ENCODE data around the gene LY6G6C.

Gene LY6G6C

DNA sequence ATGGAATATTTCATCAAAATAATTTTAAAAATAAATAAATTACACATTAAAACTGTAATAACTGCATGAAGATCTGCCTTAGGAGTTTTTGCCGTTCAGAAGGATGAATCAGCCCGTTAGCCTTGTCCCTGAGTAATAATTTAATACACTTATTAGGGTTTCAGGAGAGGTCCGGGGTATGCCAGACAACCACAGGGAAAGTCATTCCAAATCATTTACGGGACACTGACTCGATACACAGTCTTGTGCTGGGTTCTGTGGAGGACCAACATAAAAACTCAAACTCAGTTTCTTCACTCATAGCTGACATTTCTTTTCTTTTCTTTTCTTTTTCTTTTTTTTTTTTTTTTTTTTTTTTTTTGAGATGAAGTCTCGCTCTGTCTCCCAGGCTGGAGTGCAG lies 15.6 kb downstream of the LY6G6C start:
- DNase-seq (ENCODE audit: low read depth), result no peak

DNA sequence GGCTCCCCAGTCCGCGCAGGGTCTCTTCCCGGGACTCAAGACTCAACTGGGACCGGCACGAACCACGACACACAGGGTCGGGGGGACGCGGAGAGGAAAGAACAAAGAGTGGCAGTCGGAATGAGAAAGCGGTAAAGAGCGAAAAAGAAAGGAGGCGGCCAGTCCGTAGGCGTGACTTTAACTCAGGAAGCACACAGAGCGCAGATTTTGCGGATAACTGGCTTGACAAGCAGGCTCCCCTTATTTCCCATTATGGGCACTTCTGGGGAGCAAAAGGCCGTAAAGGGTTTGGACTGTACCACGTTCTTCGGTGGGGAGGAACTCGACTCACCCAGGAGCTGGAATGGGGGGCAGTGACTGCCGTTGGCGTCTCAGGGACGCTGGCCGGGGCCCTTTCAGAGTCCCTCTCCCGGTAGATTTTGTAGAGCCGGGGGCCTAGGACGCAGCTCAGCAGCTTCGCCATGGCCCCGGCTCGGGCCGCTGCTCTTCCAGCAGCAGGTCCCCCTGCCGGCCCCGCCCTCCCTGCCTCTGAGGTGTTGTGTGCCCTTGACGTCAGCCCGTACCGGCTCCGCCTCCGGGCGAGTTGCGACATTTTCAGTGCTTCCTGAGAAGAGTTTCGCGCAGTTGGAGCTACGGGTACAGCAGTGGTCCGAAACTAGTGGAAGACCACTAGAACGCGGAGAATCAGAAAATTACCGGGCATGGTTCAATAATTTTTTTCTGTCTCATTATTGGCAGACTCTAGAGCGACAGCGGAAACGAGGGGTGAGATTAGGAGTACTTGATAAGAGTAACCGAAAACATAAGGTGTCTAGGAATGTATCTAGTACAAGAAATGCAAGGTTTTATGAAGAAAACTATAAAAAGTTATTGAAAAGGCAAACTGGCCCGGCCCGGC lies 18.5 kb downstream of the LY6G6C start, which contains the start of gene ABHD16A:
Gene ABHD16A, minus strand, starts transcription at position 506 of the 898 bp plus-strand sequence. Its CDS starts 43 bp downstream, at position 463.
- peak; percentile 96 for DNase-seq (ENCODE audit: low read depth)

DNA sequence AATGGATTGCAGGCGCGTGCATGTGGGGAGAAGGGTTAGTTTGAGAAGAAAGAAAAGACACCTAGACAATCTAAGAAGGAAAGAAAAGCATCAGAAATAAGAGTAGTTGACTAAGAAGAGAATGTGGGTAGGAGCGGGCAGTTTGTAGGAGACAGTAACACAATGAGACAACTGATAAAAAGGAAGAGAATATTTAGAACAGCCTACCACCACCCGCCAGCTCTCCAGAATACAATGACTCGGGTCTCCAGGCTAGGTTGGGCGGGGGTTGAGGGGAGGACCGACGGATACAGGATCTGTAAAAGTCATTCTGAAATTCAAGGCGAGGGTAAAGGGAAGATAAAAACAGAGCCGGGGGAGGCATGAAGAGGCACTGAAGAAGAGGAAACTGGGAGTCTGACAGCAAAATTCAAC lies 19.1 kb downstream of the LY6G6C start:
- no peak for DNase-seq (ENCODE audit: low read depth)

DNA sequence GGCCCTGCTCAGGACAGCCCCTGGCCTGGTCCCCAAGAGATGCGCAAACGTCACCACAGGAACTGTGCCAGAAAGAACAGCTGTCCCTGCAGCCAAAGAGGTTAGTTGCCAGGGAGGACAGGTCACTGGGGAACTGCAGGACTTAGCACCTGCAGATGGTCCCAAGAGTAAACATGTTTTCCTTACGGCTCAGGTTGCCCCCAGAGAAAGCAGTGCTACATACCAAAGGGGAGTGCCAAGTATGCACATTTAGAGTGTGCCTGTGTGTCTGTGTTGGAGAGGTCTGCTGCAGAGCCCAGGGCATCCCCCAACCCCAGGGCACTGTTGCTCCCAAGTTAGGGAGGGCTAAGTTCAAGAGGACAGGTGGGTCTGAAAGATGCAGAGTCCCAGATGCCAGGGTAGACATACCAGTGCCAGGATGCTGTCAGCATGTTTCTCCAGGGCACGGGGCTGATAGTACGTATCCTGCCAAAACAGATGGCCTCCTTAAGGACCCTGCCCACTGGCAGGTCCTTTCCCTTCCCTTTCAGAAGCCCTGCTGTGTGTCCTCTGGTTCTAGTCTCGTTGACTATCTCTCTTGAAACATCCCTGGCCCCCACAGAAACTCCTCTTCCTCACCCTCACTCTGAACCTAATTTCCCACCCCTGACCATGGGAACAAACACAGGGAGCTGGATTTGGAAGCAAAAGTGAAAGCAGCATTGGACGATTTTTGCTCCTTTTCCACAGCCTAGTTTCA lies 19.7 kb downstream of the LY6G6C start:
- no peak for DNase-seq (ENCODE audit: low read depth)

DNA sequence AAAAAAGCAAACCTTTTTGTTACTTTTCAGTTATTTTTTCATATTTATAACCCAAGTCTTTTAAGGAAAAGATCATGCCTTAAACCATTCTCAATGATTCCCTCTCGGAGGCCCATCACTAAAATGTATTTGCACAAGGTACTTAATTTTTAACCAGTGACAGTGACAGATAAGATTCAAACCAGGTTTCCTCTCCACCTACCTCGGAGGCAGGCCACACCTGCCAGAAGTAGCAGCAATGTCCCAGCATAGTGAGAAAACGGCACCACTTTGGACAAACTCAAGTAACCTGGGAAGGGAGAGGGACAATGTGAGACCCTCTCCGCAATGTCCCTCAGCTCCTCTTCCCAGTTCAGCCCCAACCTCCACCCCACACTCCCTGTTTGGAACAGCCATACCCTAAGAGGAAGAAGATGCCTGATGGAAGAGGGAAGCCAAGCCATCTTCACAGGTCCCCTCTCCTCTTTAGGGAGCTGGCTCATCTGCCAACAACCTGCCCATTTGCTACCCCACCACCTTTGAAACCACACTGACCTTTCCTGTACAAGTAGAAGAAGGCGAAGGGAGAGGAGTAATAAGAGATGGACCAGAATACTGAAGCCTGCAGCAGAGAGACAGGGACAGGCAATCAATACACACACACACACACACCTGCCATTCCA lies 20.7 kb downstream of the LY6G6C start:
- DNase-seq (ENCODE audit: low read depth), result no peak

DNA sequence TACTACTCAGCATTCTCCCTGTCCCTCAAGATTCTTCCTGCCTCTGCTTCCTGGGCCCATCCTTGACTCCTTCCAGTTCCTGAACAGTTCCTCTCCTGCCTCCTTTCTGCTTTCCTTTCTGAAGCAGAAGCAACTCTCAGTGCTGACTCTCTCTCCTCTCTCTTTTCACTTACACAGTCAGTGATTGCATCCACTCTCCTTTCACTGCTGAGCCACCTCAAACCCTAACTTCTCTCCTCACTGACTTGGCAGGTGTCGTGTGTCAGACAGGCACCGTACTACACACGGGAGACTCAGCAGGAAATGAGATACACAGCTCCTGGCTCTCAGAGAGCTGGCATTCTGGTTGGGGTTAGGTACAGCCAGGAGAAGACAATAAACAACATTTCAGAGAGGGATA lies 24.0 kb downstream of the LY6G6C start:
- DNase-seq (ENCODE audit: low read depth), result no peak

DNA sequence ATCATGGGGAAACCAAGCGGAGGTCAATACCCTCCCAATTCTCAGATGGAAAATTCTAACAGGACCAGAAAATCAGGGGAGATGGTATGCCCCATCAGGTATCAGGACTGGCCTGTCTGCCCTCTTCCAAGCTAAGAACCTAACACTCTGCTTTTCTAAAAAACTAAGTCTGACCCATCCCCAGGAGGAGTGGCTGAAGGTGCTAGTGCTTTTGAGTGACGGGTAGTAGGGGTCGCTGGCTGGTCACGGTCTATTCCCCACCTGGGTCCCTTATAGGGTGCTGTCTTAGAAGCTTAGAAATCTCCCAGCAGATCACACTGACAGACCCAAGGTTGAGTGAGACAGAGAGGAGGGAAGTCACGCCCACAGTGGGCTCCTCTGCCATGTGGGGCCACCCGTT lies 28.0 kb downstream of the LY6G6C start:
- DNase-seq (ENCODE audit: low read depth), result no peak

DNA sequence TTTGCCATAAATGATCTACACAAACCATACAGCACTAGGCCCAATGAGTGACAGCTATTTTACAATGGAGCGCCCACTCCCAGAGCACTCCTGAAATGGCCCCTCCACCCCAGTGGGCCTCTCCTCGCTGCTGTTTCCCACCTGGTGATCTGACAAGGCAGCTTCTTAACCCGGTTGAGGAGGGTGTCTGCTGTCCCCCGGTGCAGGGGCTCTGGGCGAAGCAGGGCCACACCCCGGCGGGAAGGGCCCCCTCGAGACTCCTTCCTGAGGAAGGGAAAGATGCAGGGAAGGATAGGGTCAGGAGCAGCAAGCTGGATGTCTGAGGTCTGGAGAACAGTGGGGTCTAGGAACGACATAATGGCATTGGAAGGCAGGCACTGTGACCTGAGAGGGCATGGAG lies 28.7 kb downstream of the LY6G6C start:
- no peak for DNase-seq (ENCODE audit: low read depth)

DNA sequence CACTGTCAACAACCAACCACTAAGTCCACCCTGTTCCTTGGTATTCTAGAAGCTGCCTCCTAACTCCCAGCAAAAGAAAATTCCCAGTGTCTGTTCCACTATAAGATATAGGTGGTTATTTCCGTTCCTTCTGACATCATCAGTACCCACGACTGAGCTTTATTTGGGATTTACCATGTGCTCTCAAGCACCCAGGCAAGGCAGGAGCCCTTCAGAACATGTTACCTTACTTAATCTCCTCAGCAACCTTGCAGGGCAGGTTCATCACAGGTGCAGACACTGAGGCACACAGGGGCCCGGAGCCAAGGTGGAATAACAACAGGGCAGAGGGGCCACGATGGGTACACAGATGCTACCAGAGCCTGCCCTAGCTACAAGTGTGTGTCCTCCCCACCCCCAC lies 29.2 kb downstream of the LY6G6C start:
- no peak for DNase-seq (ENCODE audit: low read depth)

DNA sequence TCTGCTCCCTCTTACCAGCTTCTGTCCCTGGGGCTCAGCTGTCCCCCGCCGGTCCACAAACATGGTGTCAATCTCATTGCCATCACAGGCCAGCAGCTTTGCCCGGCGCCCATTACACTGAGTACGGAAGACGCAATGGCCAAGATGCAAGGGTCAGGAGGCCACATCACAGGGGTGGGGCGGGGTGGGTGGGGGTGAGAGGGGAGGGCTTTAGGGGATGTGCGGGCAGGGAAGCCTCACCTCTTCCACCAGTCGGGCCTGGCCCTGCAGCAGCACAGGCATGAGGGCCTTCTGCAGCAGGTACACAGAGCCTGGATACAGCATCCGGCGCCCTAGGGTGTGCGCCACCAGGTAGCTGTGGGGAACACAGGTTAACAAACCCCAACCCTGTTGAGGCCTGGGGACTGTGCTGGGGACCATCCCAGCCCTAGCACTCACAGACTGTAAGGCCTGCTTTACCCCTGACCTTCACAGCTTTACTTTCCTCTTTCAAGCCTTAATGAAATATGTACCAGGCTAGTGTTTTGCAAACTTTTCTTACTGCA lies 29.9 kb downstream of the LY6G6C start:
- DNase-seq (ENCODE audit: low read depth), result no peak

DNA sequence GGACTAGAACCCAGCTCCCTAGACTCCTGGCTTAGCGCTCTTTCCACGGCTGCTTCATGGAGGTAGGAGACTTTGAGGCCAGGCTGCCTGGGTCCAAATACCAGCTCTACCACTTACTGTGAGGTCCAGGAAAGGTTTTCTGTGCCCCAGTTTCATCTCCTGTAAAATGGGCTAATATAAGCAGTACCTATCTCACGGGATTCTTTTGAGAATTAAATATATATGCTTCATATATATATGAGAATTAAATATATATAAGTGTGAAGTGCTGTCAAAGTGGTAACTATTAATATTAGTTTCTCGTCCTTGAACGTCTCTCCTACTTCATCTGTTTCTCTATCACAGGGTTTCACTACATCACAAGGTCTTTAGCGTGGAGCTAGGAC lies 30.5 kb downstream of the LY6G6C start:
- DNase-seq (ENCODE audit: low read depth), result no peak

DNA sequence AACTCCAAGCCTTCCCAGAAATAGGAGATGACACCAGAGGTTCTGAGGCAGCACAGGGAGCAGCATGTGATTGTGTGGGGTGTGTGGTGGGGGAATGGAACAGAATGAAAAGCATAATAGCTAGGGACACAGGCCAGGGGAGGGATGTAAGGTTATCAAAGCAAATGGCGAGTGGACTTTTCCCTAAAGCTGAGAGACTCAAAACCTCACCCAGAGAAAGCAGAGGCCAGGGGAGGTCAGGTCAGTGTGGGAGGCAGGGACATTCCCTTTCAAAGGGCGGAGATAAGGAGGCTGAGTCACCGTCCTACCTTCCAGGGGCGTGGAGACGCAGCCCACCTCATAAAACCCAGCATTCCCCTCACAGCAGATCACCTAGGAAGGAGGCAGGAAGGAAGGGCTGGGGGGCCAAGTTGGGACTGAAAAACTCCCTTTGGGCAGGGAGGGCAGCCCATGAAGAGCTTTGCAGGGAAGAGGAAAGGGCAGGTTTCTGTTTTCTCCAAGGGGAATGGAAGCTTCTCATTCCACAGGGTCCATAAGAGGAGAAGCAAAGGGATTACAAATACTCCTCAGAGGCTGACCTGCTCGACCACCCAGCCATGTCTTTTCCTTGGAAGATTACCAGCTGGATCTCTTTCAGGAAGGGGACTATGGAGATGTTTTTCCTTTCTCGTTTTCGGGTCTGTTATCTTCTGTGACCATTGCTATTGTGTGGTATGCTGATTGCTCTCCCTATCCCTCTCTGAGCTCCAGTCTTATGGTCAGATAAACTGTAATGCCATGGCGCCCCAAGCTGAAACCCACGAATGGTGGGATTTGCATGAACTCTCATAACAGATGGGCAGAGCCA lies 31.1 kb downstream of the LY6G6C start:
- no peak for DNase-seq (ENCODE audit: low read depth)

DNA sequence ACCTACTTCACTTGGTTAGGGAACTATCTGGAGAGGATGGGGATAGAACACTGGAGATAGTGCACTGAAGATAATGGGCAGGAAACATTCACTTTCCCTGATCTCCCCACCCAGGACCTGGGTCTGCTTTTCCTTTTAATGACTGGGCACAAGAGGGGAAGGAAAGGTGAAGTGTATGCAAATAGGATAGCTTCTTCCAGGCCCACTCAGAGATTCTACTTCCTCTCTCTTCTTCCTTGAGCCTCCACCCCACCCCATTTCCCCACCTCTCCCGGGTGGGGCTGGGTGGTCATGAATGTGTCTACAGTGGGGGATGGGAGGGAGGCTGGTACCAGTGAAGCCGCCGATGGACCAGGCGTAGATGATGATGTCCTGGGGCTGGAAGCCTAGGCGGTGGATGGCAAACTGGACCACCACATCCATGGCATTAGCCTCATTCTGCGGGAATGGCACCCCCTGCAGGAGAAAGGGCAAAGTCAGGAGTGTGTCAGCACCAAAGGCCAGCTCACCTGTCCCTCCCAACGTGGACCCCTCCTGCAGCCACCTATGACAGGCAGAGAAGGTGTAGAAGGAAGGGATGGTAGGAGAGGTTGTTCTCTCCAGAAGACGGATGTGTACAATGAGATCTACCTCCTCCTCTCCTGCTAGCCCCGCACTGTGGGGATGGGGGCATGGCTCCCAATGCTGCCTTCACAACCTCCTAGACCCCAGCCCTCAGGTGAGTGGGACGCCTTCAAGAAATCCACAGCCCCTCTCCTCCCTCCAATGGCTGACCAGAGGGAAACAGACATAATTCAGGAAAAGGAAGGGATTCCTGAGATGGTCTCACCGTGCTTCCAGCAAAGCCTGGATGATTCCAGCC lies 32.1 kb downstream of the LY6G6C start:
- DNase-seq (ENCODE audit: low read depth), result no peak

DNA sequence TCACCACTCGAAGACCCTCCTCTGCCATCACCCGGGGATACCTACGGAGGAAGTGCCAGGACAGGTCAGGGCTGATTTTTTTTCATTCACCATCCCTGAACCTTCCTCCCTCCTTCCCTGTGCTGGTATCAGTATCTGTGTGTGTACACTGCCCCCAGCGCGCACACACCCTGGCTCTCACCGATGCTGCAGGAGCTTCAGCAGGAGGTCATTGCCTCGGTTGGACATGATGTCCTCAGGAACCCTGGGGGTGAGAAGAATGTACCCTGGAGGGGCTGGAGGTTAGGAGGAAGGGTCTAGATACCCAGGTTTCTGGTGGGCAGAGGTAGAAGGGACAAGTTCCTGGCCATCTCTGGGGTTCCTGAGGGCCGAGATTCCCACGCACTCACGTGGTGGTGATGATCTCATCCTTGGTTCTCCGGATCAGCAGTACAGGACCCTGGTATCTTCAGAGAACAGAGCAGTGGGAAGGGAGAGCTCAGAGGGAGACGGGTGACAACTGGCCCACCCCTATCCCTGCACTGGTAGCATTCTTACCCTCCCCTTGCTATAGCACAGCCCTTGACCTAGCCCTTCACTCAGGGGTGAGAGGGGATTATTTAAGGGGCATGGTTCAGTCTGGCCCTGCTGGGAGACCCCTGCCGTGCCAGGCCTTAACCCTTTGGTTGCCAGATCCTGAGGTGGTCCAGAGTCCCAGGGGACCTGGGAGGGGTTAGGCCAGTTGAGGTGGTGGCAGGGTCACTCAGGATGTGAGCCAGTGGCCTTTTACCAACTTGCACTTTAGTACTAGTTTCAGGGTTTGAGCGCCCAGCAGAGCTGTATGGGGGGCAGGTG lies 33.5 kb downstream of the LY6G6C start:
- no peak for DNase-seq (ENCODE audit: low read depth)

DNA sequence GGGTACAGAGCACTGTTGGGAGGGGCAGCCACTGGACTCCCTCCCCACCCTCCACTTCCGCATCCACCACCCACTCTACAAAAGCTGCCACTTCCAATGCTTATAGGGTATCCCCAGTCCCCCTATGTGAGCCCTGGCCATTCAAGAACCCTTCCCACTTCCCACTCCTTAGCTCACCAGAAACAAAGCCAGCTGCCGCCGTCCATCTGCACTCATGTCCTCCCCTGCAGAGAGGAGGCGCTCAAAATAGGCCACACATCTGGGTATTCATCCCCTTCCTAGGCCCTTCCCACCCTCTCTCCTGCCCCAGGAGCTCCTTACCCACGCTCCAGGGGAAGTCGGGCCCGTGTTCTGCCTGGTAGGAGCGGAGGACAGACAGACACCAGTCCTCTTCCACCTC lies 34.2 kb downstream of the LY6G6C start:
- DNase-seq (ENCODE audit: low read depth), result no peak

DNA sequence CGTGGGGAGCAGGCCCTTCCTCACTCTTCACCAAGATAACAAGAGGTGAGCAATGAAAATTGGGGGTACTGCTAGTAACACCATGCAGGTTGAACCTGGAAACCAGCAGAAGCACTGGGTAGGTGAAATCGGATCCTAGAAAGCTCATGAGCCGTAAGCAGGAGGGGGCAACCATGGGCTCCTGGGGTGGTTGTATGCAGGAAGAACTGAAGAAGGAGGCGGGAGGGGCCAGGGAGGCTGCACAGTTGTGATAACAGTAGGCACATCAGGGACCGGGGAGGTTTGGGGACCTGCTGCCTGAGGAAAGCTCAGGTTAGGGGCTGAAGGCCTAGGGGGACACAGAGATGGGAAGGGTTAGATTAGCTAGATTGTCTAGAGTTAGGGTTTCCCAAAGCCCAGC lies 35.1 kb downstream of the LY6G6C start:
- DNase-seq (ENCODE audit: low read depth), result no peak

DNA sequence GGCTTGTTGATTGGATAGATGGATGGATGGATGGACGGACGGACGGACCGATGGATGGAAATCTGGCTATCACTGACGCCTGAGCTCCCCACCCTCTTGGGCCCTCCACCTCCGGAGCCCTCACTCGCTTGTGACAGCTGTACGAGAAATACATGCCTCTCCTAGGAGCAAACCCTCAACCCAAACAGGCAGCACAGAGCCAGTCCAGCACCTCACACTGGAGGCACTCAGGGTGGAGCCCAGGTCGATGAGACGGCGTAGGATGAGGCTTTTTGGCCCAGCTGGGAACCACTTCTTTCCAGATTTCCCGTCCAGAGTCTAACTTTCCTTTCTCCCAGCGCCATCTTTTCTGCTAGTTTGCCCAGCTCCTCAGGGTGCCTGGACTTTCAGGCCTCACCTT lies 38.0 kb downstream of the LY6G6C start:
- no peak for DNase-seq (ENCODE audit: low read depth)

DNA sequence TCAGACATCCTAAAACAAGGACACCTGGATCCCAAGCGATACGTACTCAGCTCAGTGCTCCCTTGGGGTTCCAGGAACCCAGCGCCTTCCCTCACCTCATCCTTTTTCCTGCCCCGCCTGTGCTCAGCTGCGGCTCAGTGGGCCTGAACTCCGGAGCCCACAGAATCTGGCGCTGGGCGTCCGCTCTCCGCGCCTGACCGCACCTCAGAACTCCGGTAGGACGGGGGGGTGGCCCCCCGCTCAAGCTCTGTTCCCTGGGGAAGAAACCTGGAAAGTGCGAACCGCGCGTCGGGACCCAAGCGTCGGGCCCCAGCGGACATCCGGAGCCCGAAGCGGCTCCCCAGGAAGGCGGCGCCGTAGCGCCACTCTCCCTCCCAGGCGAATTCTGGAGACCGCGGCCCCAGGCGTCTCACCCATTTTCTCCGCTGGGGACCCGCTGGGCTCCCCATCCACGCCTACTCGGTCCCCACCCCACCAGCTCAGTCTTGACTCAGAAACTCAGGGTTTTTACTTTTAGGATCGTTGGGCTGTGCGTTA lies 40.3 kb downstream of the LY6G6C start:
- no peak for DNase-seq (ENCODE audit: low read depth)

All from T-helper 22 cell (primary cell).